ENCODE results near the gene GLO1.

The GLO1 gene

DNA sequence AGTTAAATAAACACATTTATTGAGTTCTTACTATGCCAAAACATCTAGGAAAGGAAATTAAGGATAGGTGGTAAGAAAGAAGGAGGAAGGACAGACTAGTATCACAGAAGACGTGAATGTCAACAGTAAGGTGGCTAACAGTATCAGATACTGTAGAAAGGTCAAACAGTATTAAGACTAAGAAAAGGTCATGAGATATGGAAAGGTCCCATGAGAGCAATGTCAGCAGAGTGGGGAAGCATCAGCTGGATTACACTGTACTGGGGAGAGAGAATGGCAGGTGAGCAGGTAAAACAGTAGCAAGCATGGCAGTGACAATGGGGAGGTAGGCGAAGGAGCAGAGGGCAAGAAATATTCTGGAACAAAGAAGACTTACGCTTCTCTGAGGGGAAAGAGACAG, 18.0 kb downstream of the GLO1 start:
- DNase-seq = no peak
- peaks cover 13% of the 10 kb centered on the region for H3K79me2 ChIP-seq (ENCODE audit: control insufficient read depth, insufficient read depth, low read length)
- H3K36me3 ChIP-seq (ENCODE audit: control insufficient read depth, insufficient read depth, low read length) = no peaks in the 10 kb centered on the region
- H3K27ac ChIP-seq (ENCODE audit: low read depth, low read length) = no peak overlapping the region
- H3K23ac ChIP-seq (ENCODE audit: low read length) = no peak overlapping the region
- no peak overlapping the region for H3K4me3 ChIP-seq (ENCODE audit: low read length)
- no peak overlapping the region for H2BK15ac ChIP-seq (replicated peaks; ENCODE audit: low read depth)
- H3K79me1 ChIP-seq (ENCODE audit: low read length) = peaks cover 15% of the 10 kb centered on the region
- H4K8ac ChIP-seq (ENCODE audit: low read depth, low read length) = no peak overlapping the region
- H3K56ac ChIP-seq (ENCODE audit: low read length) = no peak overlapping the region
- H3K4me2 ChIP-seq (ENCODE audit: low read length) = no peak overlapping the region
- H3K18ac ChIP-seq (ENCODE audit: low read length) = no peak overlapping the region
- no peak overlapping the region for H4K5ac ChIP-seq (ENCODE audit: low read length)
- no peak overlapping the region for H3K4ac ChIP-seq (ENCODE audit: low read depth, low read length)
- WGBS (ENCODE audit: extremely low coverage, insufficient coverage, low lambda C conversion rate) = no CpG with 5 or more reads among the region's 3 CpGs
- no peaks in the 10 kb centered on the region for H3K27me3 ChIP-seq (ENCODE audit: insufficient read depth, low read length, poor library complexity)
- H2BK5ac ChIP-seq (ENCODE audit: low read length) = no peak overlapping the region
- H3K9ac ChIP-seq (ENCODE audit: low read length) = no peak overlapping the region
- no peak overlapping the region for H2AK5ac ChIP-seq (ENCODE audit: low read length)
- H3K4me1 ChIP-seq (ENCODE audit: control insufficient read depth, low read depth, low read length) = no peaks in the 10 kb centered on the region
- H2BK120ac ChIP-seq (ENCODE audit: low read depth, low read length) = no peak overlapping the region

DNA sequence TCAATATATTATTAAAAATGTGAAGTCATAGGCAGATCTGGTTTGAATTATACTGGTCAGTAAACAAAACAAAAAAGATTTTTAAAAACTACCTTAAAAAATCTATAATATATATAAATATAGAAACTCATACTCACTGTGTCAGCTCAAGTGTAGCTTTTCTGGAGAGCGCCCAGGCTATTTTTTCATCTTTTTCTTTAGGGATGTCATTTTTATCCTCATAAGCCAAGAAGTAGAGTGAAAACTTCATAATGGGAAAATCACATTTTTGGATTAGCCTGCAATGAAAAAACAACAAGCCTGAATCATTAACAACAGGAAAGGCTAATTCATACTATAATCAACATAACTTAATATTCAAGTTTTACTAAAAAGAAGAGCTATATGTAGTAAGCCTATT, 18.7 kb downstream of the GLO1 start:
- peaks cover 13% of the 10 kb centered on the region for H3K79me2 ChIP-seq (ENCODE audit: control insufficient read depth, insufficient read depth, low read length)
- no peaks in the 10 kb centered on the region for H3K4me1 ChIP-seq (ENCODE audit: control insufficient read depth, low read depth, low read length)
- H3K36me3 ChIP-seq (ENCODE audit: control insufficient read depth, insufficient read depth, low read length) = no peaks in the 10 kb centered on the region
- no peak overlapping the region for H3K56ac ChIP-seq (ENCODE audit: low read length)
- H3K4me3 ChIP-seq (ENCODE audit: low read length) = no peak overlapping the region
- no peak overlapping the region for H3K4me2 ChIP-seq (ENCODE audit: low read length)
- H3K9ac ChIP-seq (ENCODE audit: low read length) = no peak overlapping the region
- no peak overlapping the region for H2AK5ac ChIP-seq (ENCODE audit: low read length)
- peaks cover 15% of the 10 kb centered on the region for H3K79me1 ChIP-seq (ENCODE audit: low read length)
- no CpG with 5 or more reads among the region's 1 CpG for WGBS (ENCODE audit: extremely low coverage, insufficient coverage, low lambda C conversion rate)
- H2BK120ac ChIP-seq (ENCODE audit: low read depth, low read length) = no peak overlapping the region
- no peak overlapping the region for H4K8ac ChIP-seq (ENCODE audit: low read depth, low read length)
- H3K4ac ChIP-seq (ENCODE audit: low read depth, low read length) = no peak overlapping the region
- H3K27ac ChIP-seq (ENCODE audit: low read depth, low read length) = no peak overlapping the region
- no peak overlapping the region for H3K23ac ChIP-seq (ENCODE audit: low read length)
- no peak overlapping the region for H4K5ac ChIP-seq (ENCODE audit: low read length)
- no peak overlapping the region for H3K18ac ChIP-seq (ENCODE audit: low read length)
- H2BK5ac ChIP-seq (ENCODE audit: low read length) = no peak overlapping the region
- no peak overlapping the region for H2BK15ac ChIP-seq (replicated peaks; ENCODE audit: low read depth)
- H3K27me3 ChIP-seq (ENCODE audit: insufficient read depth, low read length, poor library complexity) = no peaks in the 10 kb centered on the region
- DNase-seq = no peak

DNA sequence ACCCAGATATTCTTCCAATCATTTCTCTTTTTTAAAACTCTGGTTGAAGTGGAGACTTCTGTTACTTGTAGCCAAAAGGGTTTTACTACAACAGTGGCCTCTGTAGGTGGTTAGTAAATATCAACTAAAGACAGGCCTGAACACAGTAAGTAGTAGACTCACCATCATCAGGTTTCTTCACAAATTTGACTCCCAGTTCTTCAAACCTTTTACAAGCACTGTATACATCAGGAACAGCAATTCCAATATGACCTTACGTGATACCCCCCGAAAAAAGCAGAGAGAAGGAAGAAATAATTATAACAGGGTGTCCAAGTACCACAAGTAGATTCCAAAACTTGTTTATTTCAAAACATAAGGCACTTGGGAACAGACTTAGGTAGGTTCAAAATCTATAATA, 21.1 kb downstream of the GLO1 start:
- no peak overlapping the region for H2BK15ac ChIP-seq (replicated peaks; ENCODE audit: low read depth)
- no peak overlapping the region for H4K8ac ChIP-seq (ENCODE audit: low read depth, low read length)
- H3K4me1 ChIP-seq (ENCODE audit: control insufficient read depth, low read depth, low read length) = no peaks in the 10 kb centered on the region
- no peak overlapping the region for H2BK120ac ChIP-seq (ENCODE audit: low read depth, low read length)
- no peak overlapping the region for H3K4me2 ChIP-seq (ENCODE audit: low read length)
- no peak overlapping the region for H3K56ac ChIP-seq (ENCODE audit: low read length)
- H4K5ac ChIP-seq (ENCODE audit: low read length) = no peak overlapping the region
- peaks cover 7% of the 10 kb centered on the region for H3K79me1 ChIP-seq (ENCODE audit: low read length)
- no peak overlapping the region for H2BK5ac ChIP-seq (ENCODE audit: low read length)
- H3K36me3 ChIP-seq (ENCODE audit: control insufficient read depth, insufficient read depth, low read length) = peaks cover 5% of the 10 kb centered on the region
- H3K79me2 ChIP-seq (ENCODE audit: control insufficient read depth, insufficient read depth, low read length) = no peaks in the 10 kb centered on the region
- no peak overlapping the region for H3K27ac ChIP-seq (ENCODE audit: low read depth, low read length)
- H3K4me3 ChIP-seq (ENCODE audit: low read length) = no peak overlapping the region
- H3K23ac ChIP-seq (ENCODE audit: low read length) = no peak overlapping the region
- H2AK5ac ChIP-seq (ENCODE audit: low read length) = no peak overlapping the region
- no peaks in the 10 kb centered on the region for H3K27me3 ChIP-seq (ENCODE audit: insufficient read depth, low read length, poor library complexity)
- no peak overlapping the region for H3K4ac ChIP-seq (ENCODE audit: low read depth, low read length)
- no peak overlapping the region for H3K9ac ChIP-seq (ENCODE audit: low read length)
- H3K18ac ChIP-seq (ENCODE audit: low read length) = no peak overlapping the region
- no CpG with 5 or more reads among the region's 2 CpGs for WGBS (ENCODE audit: extremely low coverage, insufficient coverage, low lambda C conversion rate)
- no peak for DNase-seq

DNA sequence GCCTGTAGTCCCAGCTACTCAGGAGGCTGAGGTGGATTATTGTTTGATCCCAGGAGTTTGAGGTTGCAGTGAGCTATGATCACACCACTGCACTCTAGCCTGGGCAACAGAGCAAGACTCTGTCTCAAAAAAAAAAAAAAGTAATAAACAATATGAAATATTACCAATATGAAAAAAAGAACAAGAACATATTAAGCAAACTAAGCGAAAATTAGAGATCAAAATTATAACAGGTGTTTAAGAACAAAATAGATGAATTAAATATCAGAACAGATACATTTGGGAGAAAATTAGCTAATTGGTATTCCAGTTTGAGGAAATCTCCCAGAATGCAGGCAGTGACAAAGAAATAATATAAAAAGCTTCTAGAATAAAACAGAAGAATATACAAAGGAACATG, 23.3 kb downstream of the GLO1 start:
- no peaks in the 10 kb centered on the region for H3K4me1 ChIP-seq (ENCODE audit: control insufficient read depth, low read depth, low read length)
- peaks cover 7% of the 10 kb centered on the region for H3K36me3 ChIP-seq (ENCODE audit: control insufficient read depth, insufficient read depth, low read length)
- H4K5ac ChIP-seq (ENCODE audit: low read length) = no peak overlapping the region
- WGBS (ENCODE audit: extremely low coverage, insufficient coverage, low lambda C conversion rate) = no CpG with 5 or more reads among the region's 1 CpG
- no peaks in the 10 kb centered on the region for H3K79me1 ChIP-seq (ENCODE audit: low read length)
- no peak overlapping the region for H2BK5ac ChIP-seq (ENCODE audit: low read length)
- no peaks in the 10 kb centered on the region for H3K27me3 ChIP-seq (ENCODE audit: insufficient read depth, low read length, poor library complexity)
- no peak overlapping the region for H3K23ac ChIP-seq (ENCODE audit: low read length)
- H3K4me2 ChIP-seq (ENCODE audit: low read length) = no peak overlapping the region
- no peak overlapping the region for H3K9ac ChIP-seq (ENCODE audit: low read length)
- H3K4ac ChIP-seq (ENCODE audit: low read depth, low read length) = no peak overlapping the region
- no peak overlapping the region for H3K18ac ChIP-seq (ENCODE audit: low read length)
- H3K56ac ChIP-seq (ENCODE audit: low read length) = no peak overlapping the region
- no peak overlapping the region for H4K8ac ChIP-seq (ENCODE audit: low read depth, low read length)
- H3K27ac ChIP-seq (ENCODE audit: low read depth, low read length) = no peak overlapping the region
- no peak for DNase-seq
- H2BK15ac ChIP-seq (replicated peaks; ENCODE audit: low read depth) = no peak overlapping the region
- no peak overlapping the region for H2BK120ac ChIP-seq (ENCODE audit: low read depth, low read length)
- H2AK5ac ChIP-seq (ENCODE audit: low read length) = no peak overlapping the region
- no peak overlapping the region for H3K4me3 ChIP-seq (ENCODE audit: low read length)
- H3K79me2 ChIP-seq (ENCODE audit: control insufficient read depth, insufficient read depth, low read length) = no peaks in the 10 kb centered on the region

DNA sequence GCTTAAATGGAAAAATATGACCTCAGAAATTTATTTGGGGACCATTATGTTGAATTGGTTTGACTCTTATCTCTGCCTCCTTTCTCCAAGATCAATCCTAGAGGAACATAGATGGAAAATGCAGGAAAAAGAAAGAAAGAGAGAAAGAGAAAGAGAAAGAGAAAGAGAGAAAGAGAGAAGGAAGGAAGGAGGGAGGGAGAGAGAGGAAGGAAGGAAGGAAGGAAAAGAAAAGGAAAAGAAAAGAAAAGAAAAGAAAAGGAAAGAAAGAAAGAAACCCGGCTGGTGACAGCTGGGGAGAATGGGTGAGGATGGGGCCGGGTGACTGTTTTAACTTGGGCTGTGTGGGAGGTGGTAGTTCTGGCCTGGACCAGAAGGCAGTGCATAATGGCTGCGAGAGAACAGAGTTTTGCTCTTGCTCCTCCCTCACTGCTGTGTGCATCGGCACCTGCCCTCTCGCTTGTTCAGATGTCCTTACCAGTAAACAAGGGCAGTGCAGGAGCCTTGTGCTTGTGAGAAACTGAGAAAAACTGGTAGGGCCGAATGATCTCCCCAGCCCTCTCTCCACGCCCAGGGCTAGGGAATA, 24.7 kb downstream of the GLO1 start:
- Histone ChIP-seq H3K23ac (ENCODE audit: low read length) (no peak overlapping the region), H3K4ac (ENCODE audit: low read depth, low read length) (no peak overlapping the region), H3K4me2 (ENCODE audit: low read length) (no peak overlapping the region), H3K4me1 (ENCODE audit: control insufficient read depth, low read depth, low read length) (no peaks in the 10 kb centered on the region), H4K8ac (ENCODE audit: low read depth, low read length) (no peak overlapping the region), H2BK5ac (ENCODE audit: low read length) (no peak overlapping the region), H2AK5ac (ENCODE audit: low read length) (no peak overlapping the region), H2BK15ac (replicated peaks; ENCODE audit: low read depth) (no peak overlapping the region), H3K79me1 (ENCODE audit: low read length) (no peaks in the 10 kb centered on the region), H2BK120ac (ENCODE audit: low read depth, low read length) (no peak overlapping the region), H3K27me3 (ENCODE audit: insufficient read depth, low read length, poor library complexity) (no peaks in the 10 kb centered on the region), H4K5ac (ENCODE audit: low read length) (no peak overlapping the region), H3K56ac (ENCODE audit: low read length) (no peak overlapping the region), H3K18ac (ENCODE audit: low read length) (no peak overlapping the region), H3K4me3 (ENCODE audit: low read length) (no peak overlapping the region), H3K36me3 (ENCODE audit: control insufficient read depth, insufficient read depth, low read length) (peaks cover 7% of the 10 kb centered on the region), H3K79me2 (ENCODE audit: control insufficient read depth, insufficient read depth, low read length) (no peaks in the 10 kb centered on the region), H3K27ac (ENCODE audit: low read depth, low read length) (no peak overlapping the region), H3K9ac (ENCODE audit: low read length) (no peak overlapping the region)
- DNase-seq = no peak
- no CpG with 5 or more reads among the region's 7 CpGs for WGBS (ENCODE audit: extremely low coverage, insufficient coverage, low lambda C conversion rate)

DNA sequence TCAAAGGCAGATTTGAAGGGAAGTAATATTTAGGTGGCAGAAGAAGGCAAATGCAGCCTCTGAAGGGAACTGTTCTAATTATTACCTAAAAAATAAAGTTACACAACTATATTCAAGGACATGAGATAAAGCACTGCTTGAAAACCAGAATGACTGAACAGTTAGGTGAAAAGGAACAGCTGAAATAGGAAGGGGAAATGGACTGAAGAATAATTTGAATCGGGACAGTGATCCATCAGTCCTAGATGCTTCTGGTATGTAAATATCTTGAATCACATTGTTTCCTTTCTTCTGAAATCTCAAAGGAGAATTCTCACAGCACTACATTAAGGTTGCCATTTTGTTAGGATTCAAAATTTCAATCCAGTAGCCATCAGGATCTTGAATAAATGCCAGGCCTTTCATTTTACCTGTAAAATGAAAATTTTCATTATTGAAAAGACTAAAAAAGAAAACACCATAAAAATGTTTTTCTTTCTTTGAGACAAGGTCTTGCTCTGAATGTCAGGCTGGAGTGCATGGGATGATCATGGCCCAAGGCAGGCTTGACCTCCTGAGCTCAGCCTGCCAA, 25.9 kb downstream of the GLO1 start:
- H3K56ac ChIP-seq (ENCODE audit: low read length) = no peak overlapping the region
- no peaks in the 10 kb centered on the region for H3K27me3 ChIP-seq (ENCODE audit: insufficient read depth, low read length, poor library complexity)
- no peak overlapping the region for H2BK5ac ChIP-seq (ENCODE audit: low read length)
- no peak overlapping the region for H3K27ac ChIP-seq (ENCODE audit: low read depth, low read length)
- no peak overlapping the region for H4K5ac ChIP-seq (ENCODE audit: low read length)
- no peak overlapping the region for H3K23ac ChIP-seq (ENCODE audit: low read length)
- H3K36me3 ChIP-seq (ENCODE audit: control insufficient read depth, insufficient read depth, low read length) = peaks cover 7% of the 10 kb centered on the region
- no peaks in the 10 kb centered on the region for H3K79me1 ChIP-seq (ENCODE audit: low read length)
- no peaks in the 10 kb centered on the region for H3K4me1 ChIP-seq (ENCODE audit: control insufficient read depth, low read depth, low read length)
- H2BK120ac ChIP-seq (ENCODE audit: low read depth, low read length) = no peak overlapping the region
- H2AK5ac ChIP-seq (ENCODE audit: low read length) = no peak overlapping the region
- no peak for DNase-seq
- H3K9ac ChIP-seq (ENCODE audit: low read length) = no peak overlapping the region
- H3K4me2 ChIP-seq (ENCODE audit: low read length) = no peak overlapping the region
- H2BK15ac ChIP-seq (replicated peaks; ENCODE audit: low read depth) = no peak overlapping the region
- no peak overlapping the region for H3K18ac ChIP-seq (ENCODE audit: low read length)
- H3K79me2 ChIP-seq (ENCODE audit: control insufficient read depth, insufficient read depth, low read length) = no peaks in the 10 kb centered on the region
- H4K8ac ChIP-seq (ENCODE audit: low read depth, low read length) = no peak overlapping the region
- H3K4ac ChIP-seq (ENCODE audit: low read depth, low read length) = no peak overlapping the region
- H3K4me3 ChIP-seq (ENCODE audit: low read length) = no peak overlapping the region
- no CpG with 5 or more reads among the region's 1 CpG for whole genome bisulfite sequencing (ENCODE audit: extremely low coverage, insufficient coverage, low lambda C conversion rate)

Data from mesendoderm (in vitro differentiated cells).